Muscle layer of colon (tissue), 2 donors: Measurements from ENCODE around the gene MARK2.

Experiments
- H3K27ac ChIP-seq: one replicate; pipeline ENCODE4 v1.7.0; 2013; ENCODE audit warnings: low read depth, mild to moderate bottlenecking, low read length, moderate library complexity
- H3K27me3 ChIP-seq, 2 donors: one replicate each; pipeline ENCODE4 v1.7.0; 2013; ENCODE audit warnings: low read length in 2 of 2, mild to moderate bottlenecking in 2 of 2; ENCODE audit not compliant: insufficient read depth in 2 of 2, control insufficient read depth in 1 of 2
- H3K36me3 ChIP-seq: one replicate; pipeline ENCODE4 v1.7.0; 2013; ENCODE audit warnings: mild to moderate bottlenecking, low read length; ENCODE audit not compliant: insufficient read depth
- H3K4me1 ChIP-seq: one replicate; pipeline ENCODE4 v1.7.0; 2013; ENCODE audit warnings: mild to moderate bottlenecking, low read length; ENCODE audit not compliant: insufficient read depth
- H3K4me3 ChIP-seq, 2 donors: one replicate each; pipeline ENCODE4 v1.7.0; 2013; ENCODE audit warnings: low read length in 2 of 2, low read depth in 1 of 2, mild to moderate bottlenecking in 1 of 2, moderate library complexity in 1 of 2
- H3K9ac ChIP-seq: one replicate; pipeline ENCODE4 v1.7.0; 2013; ENCODE audit warnings: low read length
- H3K9me3 ChIP-seq: one replicate; pipeline ENCODE4 v1.7.0; 2013; ENCODE audit warnings: mild to moderate bottlenecking, low read length
- donor health status: abdominal sarcoma.
- donor health status: Adenocarcinoma of cecum.

The MARK2 gene

DNA sequence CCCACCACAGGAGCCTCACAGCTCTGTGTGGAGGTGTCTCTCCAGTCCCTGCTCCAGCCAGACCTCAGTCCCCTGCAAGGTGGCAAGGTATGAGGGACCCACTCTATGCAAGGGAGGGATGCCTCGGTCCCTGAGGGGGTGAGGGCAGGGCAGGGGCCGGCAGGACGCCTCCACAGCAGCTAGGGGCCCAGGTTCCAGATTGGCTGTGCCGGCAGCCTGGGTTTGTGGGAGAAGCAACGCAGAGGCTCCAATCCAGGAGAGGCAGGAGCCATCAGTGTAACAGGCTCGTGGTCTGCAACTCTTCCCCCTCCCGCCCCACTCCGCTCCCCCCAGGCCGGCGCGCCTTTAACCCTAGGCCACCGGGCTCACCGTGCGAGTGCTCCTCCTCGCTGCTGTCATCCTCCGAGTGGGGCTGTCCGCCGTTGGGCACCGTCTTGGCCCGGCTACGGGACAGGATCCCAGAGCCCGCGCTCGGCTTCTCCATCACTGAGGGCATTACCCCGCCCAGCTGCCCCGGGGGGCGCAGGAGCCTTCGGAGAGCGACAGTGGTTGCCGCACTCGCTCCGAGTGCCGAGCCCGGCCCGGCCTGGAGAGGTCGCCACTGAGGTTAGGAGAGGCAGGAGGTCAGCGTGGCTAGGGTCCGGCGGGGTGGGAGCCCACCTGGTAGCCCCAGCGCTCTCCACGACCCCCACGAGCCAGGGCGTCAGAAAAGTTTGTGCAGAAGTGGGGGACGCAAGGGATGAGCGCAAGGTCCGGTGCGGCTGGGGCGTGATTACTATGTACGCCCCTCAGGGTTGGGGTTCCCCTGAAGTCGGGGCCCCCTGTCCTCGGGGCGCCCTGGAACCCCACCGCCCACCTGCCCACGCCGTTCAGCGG, 77.3 kb downstream of the MARK2 start:
- Histone ChIP-seq H3K4me3 (peak overlapping the region; percentile 38 to 50), H3K4me1 (peaks cover 36% of the 10 kb centered on the region), H3K36me3 (no peaks in the 10 kb centered on the region), H3K9ac (no peak overlapping the region), H3K27me3 (no peaks in the 10 kb centered on the region), H3K27ac (no peak overlapping the region), H3K9me3 (no peaks in the 10 kb centered on the region)

DNA sequence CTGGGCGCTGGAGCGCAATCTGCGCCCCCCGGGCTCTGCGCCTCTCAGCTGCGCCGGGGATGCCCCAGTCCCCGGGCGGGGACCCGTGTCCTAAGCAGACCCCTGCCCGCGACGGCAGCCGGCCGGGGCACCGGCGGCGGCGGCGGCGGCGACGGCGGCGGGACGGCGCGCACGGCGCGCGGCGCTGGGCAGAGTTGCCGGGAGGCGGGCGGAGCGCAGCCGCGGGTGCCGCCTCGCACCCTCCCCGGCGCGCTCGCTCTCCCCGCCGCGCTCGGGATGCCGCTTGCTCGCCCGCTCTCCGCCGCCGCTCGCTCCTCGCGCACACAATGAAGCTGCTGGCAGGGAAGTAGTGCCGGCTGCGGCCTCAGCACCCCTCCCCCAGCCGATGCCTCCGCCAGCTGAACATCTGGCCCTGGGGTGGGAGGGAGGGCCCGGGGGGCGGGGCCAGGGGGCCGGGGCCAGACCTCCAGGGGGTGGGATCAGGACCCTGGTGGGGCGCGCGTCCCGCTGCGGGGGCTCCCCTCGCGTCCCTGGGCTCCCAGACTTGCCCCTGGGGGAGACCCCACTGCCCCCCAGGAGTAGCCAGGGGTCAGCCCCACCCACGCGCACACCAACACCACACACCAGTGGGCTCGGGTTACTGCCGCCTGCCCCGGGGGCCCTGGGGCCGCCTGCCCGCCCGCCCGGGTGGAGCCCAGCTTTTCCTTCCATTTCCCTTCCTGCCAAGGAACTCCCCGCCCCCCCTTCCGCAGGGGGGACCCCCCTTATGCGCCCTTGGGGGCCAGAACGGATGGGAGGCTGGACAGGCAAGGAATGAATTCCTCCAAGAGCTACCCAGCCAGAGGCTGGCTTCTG, 78.2 kb downstream of the MARK2 start, which contains the start of gene RCOR2:
TSS of gene RCOR2 (minus strand) at position 328 of the 855 bp plus-strand sequence. CDS start 708 bp downstream, outside the sequence.
- peak within 1 kb of the TSS; percentile 68 to 78 for H3K4me3 ChIP-seq
- H3K4me1 ChIP-seq = peaks cover 36% of the 10 kb centered on the region
- H3K27ac ChIP-seq = peak within 1 kb of the TSS; percentile 74
- no peaks in the 10 kb centered on the region for H3K36me3 ChIP-seq
- no peaks in the 10 kb centered on the region for H3K9me3 ChIP-seq
- no peaks in the 10 kb centered on the region for H3K27me3 ChIP-seq
- peak within 1 kb of the TSS; percentile 61 for H3K9ac ChIP-seq

DNA sequence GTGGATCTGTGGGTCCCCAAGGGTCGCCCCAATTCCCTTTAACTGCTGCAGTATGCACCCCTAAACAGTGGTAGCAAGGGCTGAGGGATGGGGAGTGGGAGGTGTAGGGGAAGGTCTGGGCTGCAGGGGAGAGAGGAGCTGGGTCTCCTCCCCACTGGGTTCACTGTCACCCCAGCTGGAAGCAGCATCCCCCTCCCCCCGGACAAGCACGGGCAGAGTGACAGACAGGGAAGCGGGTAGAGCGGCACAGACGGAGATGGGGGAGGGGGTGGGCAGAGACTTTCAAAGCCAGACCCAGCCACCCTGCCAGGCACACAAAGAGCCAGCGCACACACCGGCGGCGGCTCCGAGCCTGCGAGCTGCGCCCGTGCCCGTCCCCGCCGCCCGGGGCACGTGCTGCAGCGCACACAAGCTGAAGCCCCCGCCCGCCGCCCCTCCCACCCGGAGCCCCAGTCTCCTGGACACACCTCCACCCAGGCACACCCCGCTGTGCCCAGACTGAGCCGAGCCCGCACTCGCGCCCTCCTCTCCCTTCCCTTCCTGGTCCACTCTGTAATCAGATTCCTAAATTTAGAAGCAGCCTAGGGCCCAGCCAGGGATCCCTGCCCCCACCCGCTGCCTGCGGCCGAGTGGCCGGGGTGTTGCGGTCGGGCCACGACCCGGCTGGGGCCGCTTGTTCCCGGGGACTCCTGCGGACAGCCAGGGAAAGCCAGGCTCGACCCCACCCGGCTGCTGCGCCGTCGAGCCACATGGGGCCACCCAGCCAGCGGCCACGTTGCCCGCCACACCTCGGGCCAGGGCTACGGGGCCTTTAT, 79.0 kb downstream of the MARK2 start:
- Histone ChIP-seq H3K4me1 (peaks cover 36% of the 10 kb centered on the region), H3K36me3 (no peaks in the 10 kb centered on the region), H3K27me3 (no peaks in the 10 kb centered on the region), H3K27ac (peak overlapping the region; percentile 74), H3K9me3 (no peaks in the 10 kb centered on the region), H3K4me3 (peak overlapping the region; percentile 68 to 78), H3K9ac (peak overlapping the region; percentile 61)

DNA sequence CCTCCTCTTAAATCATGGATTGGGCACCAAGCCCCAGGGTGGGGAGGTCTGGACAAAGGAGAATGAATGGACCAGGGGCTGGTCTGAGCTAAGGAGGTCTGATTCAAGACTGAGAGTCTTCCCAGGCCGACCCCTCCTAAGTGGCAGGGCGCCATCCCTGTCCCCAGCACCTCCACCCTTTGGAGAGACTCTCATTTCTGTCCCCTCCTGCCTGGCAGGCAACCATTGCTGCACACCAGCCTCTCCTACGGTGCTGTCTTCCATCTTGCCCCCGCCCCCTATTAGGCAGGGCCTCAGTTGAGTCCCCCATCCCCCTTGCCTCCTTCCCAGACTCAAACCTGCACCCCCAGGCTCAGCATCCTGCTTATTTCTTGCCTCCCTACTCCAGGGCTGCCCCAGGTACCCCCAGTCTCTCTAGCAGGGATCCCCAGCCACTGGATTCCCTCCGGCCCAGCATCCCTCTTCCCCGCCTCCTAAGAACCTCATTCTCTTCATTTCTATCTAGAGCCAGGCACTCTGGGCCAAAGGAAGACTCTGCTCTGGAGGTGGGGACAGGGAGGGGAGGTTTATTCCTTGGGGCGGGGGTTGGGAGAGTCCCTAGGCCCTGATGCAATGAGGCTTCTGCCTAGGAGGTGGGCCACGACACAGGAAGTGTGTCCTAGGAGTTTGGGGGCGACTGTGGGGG, 79.7 kb downstream of the MARK2 start:
- H3K27me3 ChIP-seq = no peaks in the 10 kb centered on the region
- H3K4me1 ChIP-seq = peaks cover 36% of the 10 kb centered on the region
- H3K27ac ChIP-seq = peak overlapping the region; percentile 74
- H3K9ac ChIP-seq = peak overlapping the region; percentile 9
- no peaks in the 10 kb centered on the region for H3K36me3 ChIP-seq
- no peaks in the 10 kb centered on the region for H3K9me3 ChIP-seq
- H3K4me3 ChIP-seq = peak overlapping the region in 1 of 2 donors; percentile 78

DNA sequence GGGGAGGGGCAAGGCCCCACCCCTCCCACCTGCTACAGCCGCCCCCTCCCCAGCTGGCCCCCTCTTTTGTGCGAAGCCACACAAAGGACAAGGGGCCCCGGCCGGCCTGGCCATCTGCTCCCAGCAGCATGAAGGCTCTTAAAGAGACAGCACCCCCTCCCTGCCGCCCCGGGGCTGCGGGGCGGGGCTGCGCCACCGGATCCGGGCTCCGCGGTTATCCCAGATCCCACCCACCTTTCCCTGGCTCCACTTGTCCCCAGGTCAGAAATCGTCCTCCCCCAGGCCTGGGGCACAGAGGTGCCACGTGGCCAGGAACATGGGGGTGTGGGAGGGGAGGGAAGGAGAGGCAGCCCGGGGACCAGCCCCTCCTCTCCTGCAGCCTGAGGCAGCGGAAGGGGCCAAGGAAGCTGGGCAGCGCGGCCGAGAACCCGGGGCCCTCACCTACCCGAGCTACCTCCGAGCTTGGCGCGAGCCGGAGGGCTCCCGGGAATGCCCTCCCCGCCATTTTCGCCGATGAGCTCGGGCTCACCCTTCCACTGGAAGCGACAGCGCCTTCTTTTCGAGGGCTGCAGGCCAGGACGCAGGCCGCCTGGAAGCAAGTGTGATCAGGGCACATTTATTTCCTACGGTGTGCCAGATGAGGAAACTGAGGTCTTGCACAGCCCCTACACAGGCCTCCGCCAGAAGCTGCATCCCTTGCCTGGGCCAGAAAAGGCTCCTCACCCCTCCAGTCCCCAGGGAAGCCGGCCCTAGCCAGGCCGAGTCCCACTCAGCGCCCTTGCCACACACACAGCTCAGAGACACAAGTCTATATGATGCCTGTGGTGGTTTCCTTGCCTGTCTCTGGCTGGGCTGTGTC, 80.6 kb downstream of the MARK2 start:
- H3K27ac ChIP-seq = peak overlapping the region; percentile 74
- peaks cover 36% of the 10 kb centered on the region for H3K4me1 ChIP-seq
- H3K27me3 ChIP-seq = no peaks in the 10 kb centered on the region
- peak overlapping the region; percentile 6 to 43 for H3K4me3 ChIP-seq
- H3K9me3 ChIP-seq = no peaks in the 10 kb centered on the region
- H3K9ac ChIP-seq = peak overlapping the region; percentile 9
- no peaks in the 10 kb centered on the region for H3K36me3 ChIP-seq

DNA sequence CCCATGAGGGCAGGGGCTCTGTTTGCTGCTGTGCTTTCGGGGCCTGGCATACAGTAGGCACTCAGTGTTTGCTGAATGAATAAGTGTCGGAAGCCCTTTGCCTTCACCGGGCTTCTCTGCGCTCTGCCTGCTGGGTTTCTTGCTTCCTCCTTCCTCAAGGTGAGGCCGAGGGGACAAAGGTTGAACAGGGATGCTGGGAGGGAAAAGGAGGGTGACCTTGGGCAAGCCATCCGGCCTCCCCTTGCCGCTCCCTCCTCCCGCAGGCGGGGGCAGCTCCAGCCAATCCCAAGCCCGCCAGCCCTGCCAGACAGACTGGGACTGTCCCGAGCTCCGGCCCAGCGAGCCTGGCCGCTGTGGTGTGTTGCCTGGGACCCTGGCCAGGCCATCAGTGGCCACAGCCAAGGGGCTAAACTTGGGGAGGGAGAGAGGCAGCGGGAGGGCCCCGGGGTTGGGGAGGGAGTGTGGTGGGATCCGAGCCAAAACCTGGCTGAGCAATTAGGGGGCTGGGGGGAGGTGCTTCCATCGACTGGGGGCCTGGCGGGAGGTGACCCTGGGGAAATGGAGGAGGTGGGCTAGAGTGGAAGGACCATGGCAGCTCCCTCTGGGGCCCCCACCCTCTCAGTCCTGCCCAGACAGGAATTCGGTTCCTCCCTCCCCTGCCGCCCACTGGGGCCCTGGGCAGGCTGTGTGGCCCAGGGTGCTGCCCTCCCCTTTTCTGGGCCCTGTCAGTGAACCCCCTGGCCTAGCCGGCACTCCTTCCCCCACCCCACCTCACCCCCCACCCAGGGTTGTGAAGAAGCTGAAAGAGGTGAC, 81.4 kb downstream of the MARK2 start:
- H3K4me1 ChIP-seq = peaks cover 36% of the 10 kb centered on the region
- no peak overlapping the region for H3K9ac ChIP-seq
- no peak overlapping the region for H3K27ac ChIP-seq
- H3K4me3 ChIP-seq = peak overlapping the region in 1 of 2 donors; percentile 43
- no peaks in the 10 kb centered on the region for H3K9me3 ChIP-seq
- H3K27me3 ChIP-seq = no peaks in the 10 kb centered on the region
- no peaks in the 10 kb centered on the region for H3K36me3 ChIP-seq

DNA sequence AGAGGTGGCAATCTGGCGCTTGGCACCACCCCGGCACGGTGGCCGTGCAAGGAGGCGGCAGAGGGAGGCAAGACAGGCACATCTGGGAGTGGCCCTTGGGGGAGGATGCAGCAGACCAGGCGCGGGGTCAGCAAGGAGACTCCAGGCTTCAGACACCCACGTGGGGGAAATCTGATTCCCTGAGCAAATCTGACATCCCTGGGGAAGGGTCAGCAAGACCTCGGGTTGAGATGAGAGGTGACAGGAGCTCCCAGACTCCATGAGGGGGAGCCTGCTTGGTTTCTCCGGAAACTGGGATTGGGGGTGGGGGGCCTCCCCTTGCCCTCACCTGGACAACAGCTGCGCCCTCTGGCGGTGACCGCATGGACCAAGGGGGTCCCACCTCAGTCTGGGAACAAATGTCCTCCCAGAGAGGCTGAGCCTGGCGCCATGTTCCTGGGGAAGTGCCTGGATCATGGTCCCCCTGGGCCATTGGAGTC, 82.1 kb downstream of the MARK2 start:
- Histone ChIP-seq H3K4me1 (peaks cover 33% of the 10 kb centered on the region), H3K36me3 (no peaks in the 10 kb centered on the region), H3K27me3 (no peaks in the 10 kb centered on the region), H3K4me3 (no peak overlapping the region), H3K27ac (no peak overlapping the region), H3K9me3 (no peaks in the 10 kb centered on the region), H3K9ac (no peak overlapping the region)

DNA sequence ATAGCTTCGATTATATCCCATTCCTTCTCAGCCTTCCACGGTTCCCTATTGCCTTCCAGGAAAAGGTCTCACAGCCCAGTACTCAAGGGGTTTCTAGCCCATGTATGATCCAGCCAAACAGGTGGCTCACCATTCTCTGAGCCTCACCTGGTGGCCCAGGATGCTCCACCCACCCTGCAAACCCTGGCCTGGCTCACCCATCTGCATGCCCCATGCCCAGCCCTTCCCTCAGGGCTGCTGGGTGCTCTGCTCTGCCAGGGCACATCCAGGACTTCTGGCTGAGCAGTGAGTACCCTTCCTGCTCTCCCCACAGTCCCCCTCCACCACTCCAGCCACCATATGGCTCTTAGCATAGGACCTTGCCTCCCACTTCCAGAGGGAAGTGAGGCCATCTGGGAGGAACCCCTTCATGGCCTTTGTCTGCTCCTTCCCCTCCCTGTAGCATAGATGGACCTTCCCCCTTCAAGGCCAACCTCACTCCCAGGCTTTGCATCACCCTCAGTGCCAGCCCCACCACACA, 83.8 kb downstream of the MARK2 start:
- no peaks in the 10 kb centered on the region for H3K36me3 ChIP-seq
- no peaks in the 10 kb centered on the region for H3K27me3 ChIP-seq
- H3K27ac ChIP-seq = no peak overlapping the region
- no peak overlapping the region for H3K9ac ChIP-seq
- peaks cover 25% of the 10 kb centered on the region for H3K4me1 ChIP-seq
- H3K9me3 ChIP-seq = no peaks in the 10 kb centered on the region
- H3K4me3 ChIP-seq = no peak overlapping the region

DNA sequence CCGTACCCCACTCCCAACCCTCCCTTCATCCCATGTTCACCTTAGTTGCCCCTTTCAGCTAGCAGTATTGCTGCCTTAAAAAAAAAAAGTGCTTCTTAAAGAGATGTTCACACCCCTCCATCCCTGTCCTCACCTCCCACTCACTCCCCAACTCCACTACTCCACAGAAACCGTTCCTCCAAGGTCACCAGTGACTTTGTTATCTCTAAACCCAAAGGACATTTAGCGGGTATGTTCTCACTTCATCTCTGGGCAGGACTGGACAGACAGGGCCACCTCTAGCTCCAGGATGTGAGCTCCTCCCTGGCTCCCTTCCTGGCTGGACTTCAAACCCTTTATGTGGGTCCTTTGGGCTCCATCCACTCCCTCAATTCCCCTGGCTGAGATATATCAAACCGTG, 84.4 kb downstream of the MARK2 start:
- Histone ChIP-seq H3K9me3 (no peaks in the 10 kb centered on the region), H3K27ac (no peak overlapping the region), H3K27me3 (no peaks in the 10 kb centered on the region), H3K4me1 (peaks cover 22% of the 10 kb centered on the region), H3K36me3 (no peaks in the 10 kb centered on the region), H3K4me3 (no peak overlapping the region), H3K9ac (no peak overlapping the region)
